GM20000 (cell line): Measurements from ENCODE around the gene MIF.

Experiments
- DNase-seq: peaks from one replicate; pipeline ENCODE4 v3.0.0; 2012; ENCODE audit warnings: low spot score
- CTCF ChIP-seq: IDR thresholded peaks from 2 replicates; pipeline ENCODE4 v1.5.1; 2012; ENCODE audit warnings: mild to moderate bottlenecking, control low read depth; ENCODE audit errors: extremely low read depth, missing control alignments

Gene MIF

GRCh38 chr22:23883658-23884057 lies 10.5 kb upstream of the MIF start:
- no peak for TF ChIP-seq CTCF
- no peak for DNase-seq

- TF ChIP-seq CTCF, result no peak
- DNase-seq, result no peak
Observed at GRCh38 chr22:23884140-23884539, 10.0 kb upstream of the MIF start.

- no peak for DNase-seq
- TF ChIP-seq CTCF, result no peak
Observed at GRCh38 chr22:23888615-23889401, 5.4 kb upstream of the MIF start.

- no peak for DNase-seq
- no peak for TF ChIP-seq CTCF
Observed at GRCh38 chr22:23889620-23890019, 4.6 kb upstream of the MIF start.

GRCh38 chr22:23891726-23892125 lies 2.5 kb upstream of the MIF start:
- DNase-seq, result no peak
- TF ChIP-seq CTCF, result no peak

- no peak for DNase-seq
- no peak for TF ChIP-seq CTCF
Observed at GRCh38 chr22:23892130-23892529, 2.1 kb upstream of the MIF start.

- TF ChIP-seq CTCF, result no peak
- DNase-seq, result no peak
Observed at GRCh38 chr22:23892706-23893105, 1.5 kb upstream of the MIF start.
